Diencephalon (tissue), 1 donor: ENCODE data around the gene GUCA2B. TPM values are rescaled to one million over a fixed set of nuclear protein-coding genes. Genes with fewer than 3 reads are reported as not detected.

Source experiments
- total RNA-seq: library from RNA; depleted of rRNA; stranded (reverse); fragments of >200 nt; gene quantifications from one replicate; pipeline ENCODE4 v1.2.3, GENCODE V29; 2014

Gene GUCA2B
- not detected for total RNA-seq

GRCh38 chr1:42152907-42153600, at the start of gene GUCA2B:
TSS of gene GUCA2B (plus strand) at chr1:42153410. CDS start at chr1:42153451, 41 bp downstream.

DNA sequence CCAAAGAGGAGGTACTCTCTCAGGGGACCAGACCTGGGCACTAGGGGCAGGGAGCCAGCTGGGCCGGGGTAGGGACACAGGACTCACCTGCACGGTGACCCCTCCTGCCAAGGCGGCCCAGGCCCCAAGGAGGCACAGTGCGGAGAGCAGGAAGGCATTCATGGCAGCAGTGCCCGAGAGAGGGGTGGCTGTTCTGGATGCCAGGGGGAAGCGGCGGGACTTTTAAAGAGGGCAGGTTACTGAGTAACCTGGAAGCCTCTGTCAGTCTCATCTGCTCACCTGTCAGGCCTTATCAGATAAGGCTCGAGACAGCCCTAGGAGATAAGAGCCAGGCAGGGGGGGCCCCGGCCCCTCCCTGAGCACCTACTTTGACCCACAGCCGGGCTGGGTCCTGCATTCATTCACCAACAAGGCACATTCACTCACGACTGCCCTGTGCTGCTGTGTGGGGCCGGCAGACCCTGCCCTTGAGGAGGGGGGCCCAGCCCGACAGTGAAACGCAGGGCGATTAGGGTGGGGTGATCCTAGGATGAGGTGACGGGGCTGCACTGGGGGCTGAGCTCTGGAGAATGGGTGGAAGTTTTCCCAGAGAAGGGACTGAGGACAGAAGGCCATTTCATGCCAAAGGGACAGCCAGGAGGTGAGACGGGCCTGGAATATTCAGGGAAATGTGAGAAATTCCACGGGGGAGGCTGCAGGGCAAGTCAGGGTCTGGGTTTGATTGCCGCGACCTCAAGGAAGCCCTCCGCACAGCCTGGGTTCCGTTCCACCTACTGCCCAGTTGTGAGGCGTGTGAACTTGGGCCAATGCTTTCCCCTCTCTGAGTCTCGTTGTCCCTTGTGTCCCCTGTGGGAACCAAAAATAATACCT, 11.6 kb downstream of the GUCA2B start, which contains the start of gene GUCA2A:
Gene GUCA2A (minus strand): TSS at position 195 of the 870 bp plus-strand sequence. CDS start 33 bp downstream, at position 162.

Other genes starting within 250 kb of the GUCA2B start
- gene HIVEP3, start 234.5 kb upstream of the GUCA2B start, total RNA-seq = 9.7 TPM
- not detected for gene GUCA2A, start 11.3 kb downstream of the GUCA2B start, total RNA-seq
- 65.5 TPM for gene FOXJ3, start 181.8 kb downstream of the GUCA2B start, total RNA-seq
- gene RIMKLA, start 227.4 kb downstream of the GUCA2B start, total RNA-seq = 25.4 TPM